ENCODE data around the gene HEG1.

Gene HEG1

DNA sequence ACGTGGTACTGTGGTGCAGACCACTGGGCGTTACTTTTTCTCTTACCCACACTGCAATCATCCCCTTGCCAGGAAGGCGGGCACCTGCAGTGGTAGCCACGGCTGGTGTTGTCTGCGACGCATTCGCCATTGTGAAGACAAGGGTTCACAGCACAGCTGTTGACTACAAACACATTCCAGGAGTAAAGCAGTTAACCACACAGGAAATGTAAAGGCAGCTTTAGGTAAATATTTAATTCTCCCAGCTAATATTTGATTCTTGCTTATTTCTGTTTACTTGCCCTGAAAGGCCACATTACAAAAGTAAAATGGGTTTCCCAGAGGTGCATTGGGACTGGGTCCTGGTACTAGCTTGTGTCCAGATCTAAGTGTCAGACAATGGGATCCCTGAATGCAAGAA, 45.4 kb downstream of the HEG1 start:
- DNase-seq = no peak

GRCh38 chr3:125008766-125009165, 47.0 kb downstream of the HEG1 start:
- no peak for DNase-seq

- no peak for DNase-seq
These were observed 49.5 kb downstream of the HEG1 start for GRCh38 chr3:125006291-125006731.

DNA sequence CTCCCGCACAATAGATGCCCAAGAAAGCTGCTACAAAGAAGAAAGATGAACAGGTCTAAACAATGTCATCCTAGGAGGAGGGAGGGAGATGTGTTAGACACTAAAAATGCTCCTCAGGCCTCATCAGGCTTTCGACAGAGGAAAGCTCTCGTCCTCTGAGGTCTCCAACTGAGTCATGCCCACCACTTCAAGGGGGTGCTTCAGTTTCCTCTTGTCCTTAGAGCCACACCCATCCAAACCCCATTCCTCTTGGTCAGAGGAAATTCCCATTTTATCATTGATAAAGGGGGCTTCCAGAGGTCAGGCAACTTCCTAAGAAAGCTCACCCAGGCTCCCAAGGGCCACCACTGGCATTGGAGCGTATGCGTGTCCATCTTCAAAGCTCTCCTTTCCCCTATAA, 50.1 kb downstream of the HEG1 start:
- no peak for DNase-seq

GRCh38 chr3:125005222-125005621, 50.6 kb downstream of the HEG1 start:
- DNase-seq = no peak

DNA sequence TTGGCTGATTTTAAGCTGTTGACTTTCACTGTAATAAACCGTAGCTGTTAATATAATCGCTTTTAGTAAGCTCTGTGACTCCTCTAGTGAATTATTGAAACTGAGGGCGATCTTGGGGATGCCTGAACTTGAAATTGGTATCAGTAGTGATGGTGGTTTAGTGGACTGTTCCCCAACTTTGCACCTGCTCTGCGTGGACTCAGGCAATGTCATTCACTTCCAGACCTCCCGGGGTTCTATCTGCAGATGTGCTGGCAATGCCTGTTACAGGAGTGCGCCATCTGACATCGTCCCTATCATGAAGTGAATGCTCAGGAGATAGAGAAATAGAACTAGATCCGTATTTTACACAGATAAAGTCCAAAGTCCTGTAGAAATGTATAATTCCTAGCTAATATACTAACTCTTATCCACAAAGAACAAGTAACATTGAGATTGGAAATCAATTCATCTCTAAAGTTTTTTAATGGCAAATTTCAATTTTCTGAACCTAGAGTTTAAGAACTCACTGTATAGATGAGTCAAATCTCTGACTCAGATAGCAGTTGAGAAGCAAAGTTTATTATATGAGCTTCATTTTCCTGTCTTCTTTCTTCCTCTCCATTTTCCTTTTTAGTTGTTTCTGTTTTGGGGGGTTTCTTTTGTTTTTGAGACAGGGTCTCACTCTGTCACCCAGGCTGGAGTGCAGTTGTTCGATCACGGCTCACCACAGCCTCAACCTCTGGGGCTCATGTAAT, 51.8 kb downstream of the HEG1 start:
- DNase-seq = no peak

GRCh38 chr3:125003369-125003853, 52.4 kb downstream of the HEG1 start:
- DNase-seq = no peak

GRCh38 chr3:125002414-125003368, 53.1 kb downstream of the HEG1 start:
- no peak for DNase-seq

DNA sequence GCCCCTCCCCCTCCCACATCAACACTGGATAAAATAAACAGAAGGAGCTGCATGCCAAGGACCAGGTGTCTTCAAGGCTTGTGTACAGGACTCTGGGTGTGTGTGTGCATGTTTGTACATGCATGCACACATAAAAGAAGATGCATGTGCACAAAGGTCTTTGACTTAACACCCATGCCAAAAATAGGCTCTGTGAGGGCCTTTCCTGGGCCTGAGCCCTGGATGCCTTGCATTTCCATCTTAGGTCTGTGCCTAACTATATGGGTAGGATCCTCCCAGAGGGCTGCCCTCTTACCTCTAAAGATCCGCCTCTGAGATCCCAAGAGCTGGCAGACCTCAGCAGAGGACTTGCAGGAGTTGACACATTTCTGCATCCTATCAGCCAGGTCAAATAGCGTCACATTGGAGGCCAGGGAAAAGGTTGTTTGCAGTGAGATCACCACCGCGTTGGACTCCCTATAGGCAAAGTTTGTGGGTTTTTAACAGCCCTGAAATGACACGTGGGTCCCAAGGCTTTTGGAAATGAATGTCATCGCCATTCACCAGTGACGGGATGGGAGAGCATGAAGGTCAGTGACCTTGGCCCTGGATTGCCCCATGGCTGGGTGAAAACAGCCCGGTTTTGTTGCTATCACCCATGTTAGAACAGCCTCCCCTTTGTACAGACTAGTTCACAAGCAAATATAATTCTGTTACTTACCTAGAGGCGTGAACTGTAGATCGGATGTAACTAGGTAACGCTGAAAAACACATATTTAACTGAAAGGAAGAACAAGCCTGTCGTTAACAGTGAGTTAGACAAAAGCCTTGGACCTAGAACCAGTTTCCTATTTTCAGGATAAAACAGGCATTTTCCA, 54.0 kb downstream of the HEG1 start:
- no peak for DNase-seq

GRCh38 chr3:125000661-125001060, 55.1 kb downstream of the HEG1 start:
- DNase-seq = no peak

- no peak for DNase-seq
These were observed 55.8 kb downstream of the HEG1 start for GRCh38 chr3:124999897-125000435.

DNA sequence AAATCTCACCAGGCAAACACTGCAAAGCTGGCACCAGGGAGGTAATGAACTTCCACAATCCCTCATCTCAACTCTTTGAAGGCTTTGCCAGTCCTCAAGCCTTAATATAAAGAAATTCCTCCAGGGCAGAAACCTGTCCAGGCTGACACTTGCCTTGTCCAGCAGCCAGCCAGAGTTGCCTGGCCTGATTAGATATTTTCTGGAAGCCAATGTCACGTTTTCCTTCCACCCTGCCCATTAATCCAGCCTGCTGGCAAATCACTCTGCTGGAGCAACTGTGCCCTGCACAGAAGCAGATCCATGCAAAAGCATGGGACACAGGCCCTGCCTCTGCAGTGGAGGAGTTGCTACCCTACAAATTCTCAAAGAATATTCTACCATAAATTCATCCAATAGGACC, 56.5 kb downstream of the HEG1 start:
- no peak for DNase-seq

GRCh38 chr3:124998247-124998630, 57.6 kb downstream of the HEG1 start:
- no peak for DNase-seq

DNA sequence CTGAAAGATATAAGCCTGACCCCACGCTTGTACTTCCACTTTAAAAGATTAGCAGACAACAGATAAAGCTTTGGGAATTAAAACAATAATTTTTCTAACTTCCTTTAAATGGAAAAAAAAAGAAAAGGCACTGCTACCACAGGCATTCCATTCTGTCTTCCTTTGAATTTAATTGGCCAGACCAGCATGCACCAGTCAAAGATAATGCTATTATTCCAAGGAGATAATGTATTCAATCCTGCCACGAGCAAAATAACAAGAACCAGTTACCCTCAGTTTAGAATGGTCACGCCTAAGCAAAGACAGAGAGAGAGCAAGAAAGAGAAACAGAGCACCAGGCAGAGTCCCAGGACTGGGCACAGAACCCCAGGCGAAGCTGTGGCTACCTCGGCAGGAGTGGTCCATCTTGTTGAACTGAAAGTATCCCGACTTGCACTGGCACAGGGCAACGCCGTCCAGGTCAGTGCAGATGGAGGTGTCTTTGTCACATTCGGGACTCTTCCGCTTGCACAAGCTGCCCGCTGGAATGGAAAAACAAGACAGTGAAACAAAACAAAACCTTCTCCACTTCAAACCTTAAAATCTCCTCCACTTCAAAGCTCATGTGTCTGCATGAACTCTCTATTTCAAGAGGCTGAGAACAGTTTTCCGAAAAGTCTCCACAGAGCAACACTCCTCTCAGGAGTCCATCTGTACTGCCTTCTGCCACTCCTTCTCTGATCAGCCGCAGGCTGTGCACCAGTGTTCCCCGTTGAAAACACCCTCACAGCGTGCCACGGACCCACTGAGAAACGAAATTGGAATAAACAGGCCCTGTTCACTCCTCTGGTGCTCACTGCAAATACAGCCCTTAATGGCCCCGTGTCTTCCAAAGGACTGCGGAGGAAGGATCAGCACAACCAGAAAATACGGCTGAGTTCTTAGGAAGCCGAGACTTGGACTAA, 58.2 kb downstream of the HEG1 start:
- DNase-seq = no peak

GRCh38 chr3:124995460-124995994, 60.3 kb downstream of the HEG1 start:
- peak; percentile 48 for DNase-seq

DNA sequence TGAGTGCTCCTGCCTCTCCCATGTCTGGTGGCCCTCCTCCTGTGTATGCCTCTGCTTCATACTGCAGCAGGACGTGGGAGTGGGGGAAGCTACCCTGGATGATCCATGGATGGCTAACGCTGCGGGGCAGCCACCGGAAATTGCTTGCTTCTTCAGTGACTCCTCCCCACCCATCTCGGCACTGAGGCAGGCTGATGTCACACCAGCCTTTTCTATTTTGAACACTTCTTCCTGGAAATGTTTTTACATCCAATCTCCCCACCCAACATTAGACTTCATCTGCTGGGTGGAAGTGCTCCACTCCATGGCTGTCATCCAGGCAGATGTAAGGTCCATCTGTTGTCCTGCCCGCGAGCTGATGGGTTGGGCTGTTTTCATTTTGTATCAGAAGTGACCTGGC, 62.3 kb downstream of the HEG1 start:
- DNase-seq = no peak

- no peak for DNase-seq
These were observed 63.8 kb downstream of the HEG1 start for GRCh38 chr3:124992041-124992440.

GRCh38 chr3:124986192-124987143, 69.3 kb downstream of the HEG1 start:
- DNase-seq = no peak

- DNase-seq = no peak
These were observed 70.4 kb downstream of the HEG1 start for GRCh38 chr3:124985349-124985748.

DNA sequence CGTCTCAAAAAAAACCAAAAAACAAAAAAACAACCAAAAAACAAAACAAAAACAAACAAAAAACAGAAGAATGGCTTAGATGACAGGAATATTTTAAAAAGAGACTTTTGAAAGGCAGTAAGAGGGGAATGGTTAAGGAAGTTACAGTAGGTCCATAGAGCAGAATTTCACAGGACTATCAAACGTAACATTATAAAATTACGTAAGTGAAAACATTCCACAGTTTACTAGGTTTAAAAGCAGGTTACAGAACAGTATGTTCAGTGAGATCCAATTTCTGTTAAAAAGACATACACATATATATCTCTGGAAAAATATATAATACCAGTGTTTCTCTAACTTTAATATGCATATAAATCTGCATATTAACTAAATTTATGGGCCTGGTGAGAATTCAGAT, 71.0 kb downstream of the HEG1 start:
- DNase-seq = no peak

Measured in activated CD4-positive, alpha-beta T cell treated with anti-CD3 and anti-CD28 coated beads, Interleukin-2, amount 50 U/mL, for 16 hours (primary cell).